Activated CD8-positive, alpha-beta memory T cell treated with anti-CD3 and anti-CD28 coated beads, Interleukin-2, amount 50 U/mL, for 1 hour (primary cell): Measurements from ENCODE around the gene UQCRC1.
"Not testable (repeated sequence)": the region's sequence is repeated elsewhere in the genome, so short reads cannot be mapped to it uniquely, and the experiment has no call there.

Experiments
- DNase-seq: peaks from one replicate; pipeline ENCODE4 v3.0.0-alpha.2; 2020; ENCODE audit errors: extremely low read depth

UQCRC1 gene

GRCh38 chr3:48555231-48555948 is 54.1 kb downstream of the UQCRC1 start:
- DNase-seq, result no peak

DNA sequence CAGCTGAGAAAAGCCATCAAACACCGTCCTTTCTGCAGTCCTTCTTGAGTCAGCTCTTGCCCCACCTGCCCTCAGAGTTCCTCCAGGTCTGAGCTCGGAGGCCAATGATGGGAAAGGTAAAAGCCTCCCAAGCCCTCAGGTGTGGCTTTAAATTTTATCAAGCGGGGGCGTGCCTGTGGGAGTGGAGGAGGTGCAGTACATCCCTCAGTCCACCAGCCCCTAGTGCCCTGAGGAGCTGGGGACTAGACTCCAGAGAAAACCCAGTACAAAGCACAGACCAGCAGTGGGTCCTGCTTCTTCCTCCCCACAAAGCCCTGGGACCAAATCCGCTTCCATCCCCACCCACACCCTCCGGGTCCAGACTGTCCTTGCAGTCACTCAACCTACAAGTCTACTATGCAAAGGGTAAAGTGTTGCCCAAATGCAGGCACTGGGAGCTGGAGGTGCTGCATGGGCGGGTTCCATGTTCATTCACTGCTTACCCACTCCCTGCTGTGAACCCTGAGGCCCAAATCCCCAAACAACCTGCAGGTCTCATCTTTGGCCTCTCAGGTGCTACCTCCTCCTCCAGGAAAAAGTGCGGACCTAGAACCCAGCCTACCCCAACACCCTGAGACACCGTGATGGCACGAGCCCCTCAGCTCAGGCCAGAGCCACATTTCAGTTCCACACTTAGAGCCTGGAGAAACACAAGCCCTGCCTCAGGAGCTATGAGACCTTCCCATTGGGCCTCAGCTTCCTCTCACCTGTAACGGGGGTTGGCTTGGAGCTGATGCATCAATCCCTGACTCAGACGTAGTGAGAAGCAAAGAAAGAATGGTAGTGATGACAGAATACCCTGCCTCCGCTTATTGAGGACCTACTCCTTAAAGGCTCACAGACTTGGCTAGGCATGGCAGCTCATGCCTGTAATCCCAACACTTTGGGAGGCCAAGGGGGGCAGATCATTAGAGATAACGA is 55.3 kb downstream of the UQCRC1 start:
- DNase-seq, result no peak

DNA sequence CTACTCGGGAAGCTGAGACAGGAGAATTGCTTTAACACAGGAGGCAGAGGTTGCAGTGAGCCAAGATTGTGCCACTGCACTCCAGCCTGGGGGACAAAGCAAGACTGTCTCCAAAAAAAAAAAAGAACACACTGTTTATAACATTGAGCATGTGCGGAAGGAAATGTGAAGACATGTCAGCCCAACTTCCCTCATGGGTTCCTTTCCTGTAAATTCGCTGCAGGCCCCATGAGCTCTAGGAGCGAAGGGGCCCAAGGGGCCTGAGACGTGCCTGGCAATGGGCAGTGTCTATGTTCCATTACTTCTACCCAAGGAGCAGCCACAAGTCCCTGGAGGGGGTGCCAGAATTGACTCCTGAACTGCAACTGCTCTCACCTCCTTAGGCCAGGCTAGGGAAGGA is 56.1 kb downstream of the UQCRC1 start:
- no peak for DNase-seq

DNA sequence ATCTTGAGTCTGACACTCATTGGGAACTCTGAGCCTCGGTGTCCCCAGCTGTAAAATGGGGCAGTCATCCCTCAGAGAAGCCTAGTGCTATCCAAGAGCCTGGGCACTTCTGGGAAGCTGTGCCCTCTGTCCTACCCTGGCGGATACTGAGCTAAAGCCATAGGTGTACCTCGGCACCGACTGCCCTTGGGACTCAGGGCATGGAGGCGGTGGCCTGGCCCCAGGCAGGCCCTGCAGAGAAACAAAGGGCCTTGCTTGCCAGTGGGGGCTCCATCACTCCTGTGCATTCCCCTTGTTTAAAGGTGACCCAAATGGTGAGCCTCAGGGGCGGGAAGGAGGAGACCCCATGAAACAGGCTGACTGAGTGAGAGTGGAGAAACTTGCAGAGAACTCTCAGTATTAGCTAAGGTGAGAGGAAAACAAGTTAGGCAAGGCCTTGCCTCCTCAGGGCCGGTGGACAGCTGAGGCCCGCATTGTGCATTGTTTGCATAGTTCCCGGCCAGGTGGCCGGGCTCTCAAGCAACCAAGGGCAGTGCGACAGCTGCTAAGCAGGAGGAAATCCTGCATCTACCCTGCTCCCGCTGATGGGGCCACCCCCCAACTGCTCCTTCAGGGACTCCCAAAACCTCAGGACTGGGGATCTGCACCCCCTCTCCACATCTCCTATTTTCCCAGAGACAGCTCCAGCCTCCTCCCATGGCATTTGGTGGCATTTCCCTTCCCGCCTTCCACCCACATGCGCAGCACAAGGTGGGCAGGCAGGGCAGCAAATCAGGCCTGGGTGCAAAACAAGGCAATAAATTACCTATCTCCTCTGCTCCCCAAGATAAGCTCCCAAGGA is 57.1 kb downstream of the UQCRC1 start:
- DNase-seq, result no peak

DNA sequence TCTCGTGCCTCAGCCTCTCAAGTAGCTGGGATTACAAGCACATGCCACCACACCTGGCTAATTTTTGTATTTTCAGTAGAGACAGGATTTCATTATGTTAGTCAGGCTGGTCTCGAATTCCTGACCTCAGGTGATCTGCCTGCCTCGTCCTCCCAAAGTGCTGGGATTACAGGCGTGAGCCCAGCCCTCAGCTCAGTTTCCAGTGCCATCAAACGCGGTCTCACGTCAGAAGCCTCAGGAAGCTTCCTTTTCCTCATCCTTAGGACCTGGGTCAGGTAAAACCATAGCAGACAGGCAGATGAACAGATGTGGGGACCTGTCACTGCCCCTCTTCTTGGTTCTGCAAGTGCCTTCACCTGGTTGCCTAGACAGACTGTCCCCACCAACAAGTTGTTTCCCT is 57.8 kb downstream of the UQCRC1 start:
- DNase-seq, result not testable (repeated sequence)
